Coronary artery (tissue), 2 donors: Measurements from ENCODE around the gene PLEKHJ1.

Experiments used
- DNase-seq: peaks from one replicate; pipeline ENCODE4 v3.0.0-alpha.2; 2017; ENCODE audit warnings: low spot score
- H3K27ac ChIP-seq, 2 donors: fragments of 200-600 bp; sonication (generic); one replicate each; pipeline ENCODE4 v1.5.1; 2016 to 2019
- H3K4me3 ChIP-seq: fragments of 200-600 bp; sonication (generic); 2 replicates; pipeline ENCODE4 v1.5.1; 2016; ENCODE audit warnings: mild to moderate bottlenecking, moderate library complexity
- TF ChIP-seq, protein P1 (sequence below): fragments of 200-600 bp; sonication (generic); IDR thresholded peaks from one replicate; pipeline ENCODE4 v1.5.1; 2019; ENCODE audit warnings: antibody characterized with exemption

The PLEKHJ1 gene

DNA sequence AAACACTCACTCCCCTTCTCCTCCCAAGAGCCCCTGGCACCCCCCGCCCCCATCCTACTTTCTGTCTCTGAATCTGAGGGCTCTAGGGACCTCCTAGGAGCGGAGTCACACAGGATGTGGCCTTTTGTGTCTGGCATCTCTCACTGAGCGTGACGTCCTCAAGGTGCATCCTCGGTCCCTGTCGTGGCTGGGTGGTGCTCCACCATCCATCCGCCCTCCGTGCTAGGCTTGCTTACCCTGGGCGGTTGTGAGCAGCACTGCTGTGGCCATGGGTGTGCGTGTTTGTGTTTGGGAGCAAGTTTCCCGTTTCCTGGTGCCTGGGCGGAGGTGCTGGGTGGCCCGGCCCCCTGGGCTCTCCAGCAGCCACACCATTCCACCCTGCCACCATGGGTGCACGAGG is 12.2 kb downstream of the PLEKHJ1 start:
- TF ChIP-seq, protein P1, sequence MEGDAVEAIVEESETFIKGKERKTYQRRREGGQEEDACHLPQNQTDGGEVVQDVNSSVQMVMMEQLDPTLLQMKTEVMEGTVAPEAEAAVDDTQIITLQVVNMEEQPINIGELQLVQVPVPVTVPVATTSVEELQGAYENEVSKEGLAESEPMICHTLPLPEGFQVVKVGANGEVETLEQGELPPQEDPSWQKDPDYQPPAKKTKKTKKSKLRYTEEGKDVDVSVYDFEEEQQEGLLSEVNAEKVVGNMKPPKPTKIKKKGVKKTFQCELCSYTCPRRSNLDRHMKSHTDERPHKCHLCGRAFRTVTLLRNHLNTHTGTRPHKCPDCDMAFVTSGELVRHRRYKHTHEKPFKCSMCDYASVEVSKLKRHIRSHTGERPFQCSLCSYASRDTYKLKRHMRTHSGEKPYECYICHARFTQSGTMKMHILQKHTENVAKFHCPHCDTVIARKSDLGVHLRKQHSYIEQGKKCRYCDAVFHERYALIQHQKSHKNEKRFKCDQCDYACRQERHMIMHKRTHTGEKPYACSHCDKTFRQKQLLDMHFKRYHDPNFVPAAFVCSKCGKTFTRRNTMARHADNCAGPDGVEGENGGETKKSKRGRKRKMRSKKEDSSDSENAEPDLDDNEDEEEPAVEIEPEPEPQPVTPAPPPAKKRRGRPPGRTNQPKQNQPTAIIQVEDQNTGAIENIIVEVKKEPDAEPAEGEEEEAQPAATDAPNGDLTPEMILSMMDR = no peak
- Histone ChIP-seq H3K4me3 (no peak overlapping the region), H3K27ac (no peak overlapping the region)

DNA sequence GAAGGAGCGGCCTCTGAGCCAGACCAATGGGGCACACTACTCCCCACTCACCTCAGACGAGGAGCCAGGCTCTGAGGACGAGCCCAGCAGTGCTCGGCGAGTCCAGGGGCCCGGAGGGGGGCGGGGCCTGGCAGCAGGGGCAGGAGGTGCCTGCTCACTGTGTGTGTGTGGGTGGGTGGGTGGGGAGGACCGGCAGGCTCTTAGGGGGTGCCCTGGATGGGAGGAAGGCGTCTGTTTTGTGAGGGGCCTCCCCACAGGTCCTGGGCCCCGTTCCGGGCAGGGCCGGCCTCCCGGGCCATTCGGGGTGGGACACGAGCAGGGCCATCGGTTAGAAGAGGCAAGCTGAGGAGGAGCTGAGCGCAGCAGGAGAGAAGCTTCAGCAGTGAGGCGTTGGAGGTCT is 12.7 kb downstream of the PLEKHJ1 start:
- Histone ChIP-seq H3K4me3 (no peak overlapping the region), H3K27ac (no peak overlapping the region)
- TF ChIP-seq, protein P1 = no peak
- DNase-seq = no peak

More for the DNA sequence above, 12.2 kb downstream of the PLEKHJ1 start:
- no peak for DNase-seq

DNA sequence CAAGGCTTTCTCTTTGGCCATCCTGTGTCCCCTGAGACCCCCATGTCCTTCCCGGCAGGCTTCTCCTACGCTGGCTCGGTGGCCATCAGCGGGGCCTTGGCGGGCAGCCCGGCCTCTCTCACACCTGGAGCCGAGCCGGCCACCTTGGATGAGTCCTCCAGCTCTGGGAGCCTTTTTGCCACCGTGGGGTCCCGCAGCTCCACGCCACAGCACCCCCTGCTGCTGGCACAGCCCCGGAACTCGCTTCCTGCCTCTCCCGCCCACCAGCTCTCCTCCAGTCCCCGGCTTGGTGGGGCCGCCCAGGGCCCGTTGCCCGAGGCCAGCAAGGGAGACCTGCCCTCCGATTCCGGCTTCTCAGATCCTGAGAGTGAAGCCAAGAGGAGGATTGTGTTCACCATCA is 14.2 kb downstream of the PLEKHJ1 start:
- Histone ChIP-seq H3K27ac (peak overlapping the region in 1 of 2 donors; percentile 2), H3K4me3 (no peak overlapping the region)
- DNase-seq = no peak
- TF ChIP-seq, protein P1 = no peak

DNA sequence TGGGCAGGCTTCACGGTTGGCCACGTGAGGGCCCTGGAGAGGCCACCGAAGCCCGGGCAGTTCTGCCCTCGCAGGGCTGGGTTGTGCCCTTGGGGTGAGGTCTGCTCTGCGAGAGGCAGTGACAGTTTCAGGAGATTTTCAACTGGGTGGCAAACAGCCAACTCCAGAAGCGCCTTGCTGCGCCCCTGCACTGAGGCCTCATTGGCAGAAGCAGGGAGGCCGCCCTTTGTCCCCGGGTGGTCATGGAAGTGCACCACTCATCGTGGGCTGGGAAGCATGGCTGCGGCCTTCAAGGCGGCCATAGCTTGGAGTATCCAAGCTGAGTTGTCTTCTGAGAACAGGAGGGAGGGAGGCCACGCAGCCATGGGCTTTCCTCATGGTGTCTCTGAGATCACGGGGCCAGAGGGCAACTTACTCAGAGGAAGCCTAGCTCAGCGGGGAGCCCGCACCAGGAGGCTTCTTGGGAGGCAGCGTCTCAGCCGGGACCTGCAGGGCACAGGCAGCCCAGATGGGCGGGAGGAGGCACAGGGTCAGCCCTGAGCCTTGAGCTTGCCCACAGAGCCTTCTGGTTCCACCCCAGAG is 14.8 kb downstream of the PLEKHJ1 start:
- TF ChIP-seq, protein P1 = no peak
- Histone ChIP-seq H3K27ac (peak overlapping the region in 1 of 2 donors; percentile 2), H3K4me3 (no peak overlapping the region)
- no peak for DNase-seq

DNA sequence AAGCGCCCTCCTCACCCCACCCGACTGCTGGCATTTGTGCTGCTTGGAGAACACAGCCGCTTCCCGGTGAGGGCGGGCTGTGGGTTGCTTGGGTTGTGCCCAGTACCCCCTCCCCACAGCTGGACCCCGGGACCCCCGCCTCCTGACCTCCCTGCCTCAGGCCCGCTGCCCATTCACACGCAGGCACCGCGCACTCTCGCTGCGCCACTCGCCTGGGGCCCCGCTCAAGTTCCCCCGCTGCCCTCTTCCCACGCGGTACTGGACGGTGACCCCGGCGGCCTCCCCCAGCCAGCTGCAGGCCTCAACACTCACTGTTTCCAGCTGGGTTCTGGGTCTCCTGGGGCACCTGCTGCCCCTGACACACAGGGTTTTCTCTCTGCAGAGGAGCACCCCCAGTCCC is 16.4 kb downstream of the PLEKHJ1 start:
- H3K27ac ChIP-seq = no peak overlapping the region

DNA sequence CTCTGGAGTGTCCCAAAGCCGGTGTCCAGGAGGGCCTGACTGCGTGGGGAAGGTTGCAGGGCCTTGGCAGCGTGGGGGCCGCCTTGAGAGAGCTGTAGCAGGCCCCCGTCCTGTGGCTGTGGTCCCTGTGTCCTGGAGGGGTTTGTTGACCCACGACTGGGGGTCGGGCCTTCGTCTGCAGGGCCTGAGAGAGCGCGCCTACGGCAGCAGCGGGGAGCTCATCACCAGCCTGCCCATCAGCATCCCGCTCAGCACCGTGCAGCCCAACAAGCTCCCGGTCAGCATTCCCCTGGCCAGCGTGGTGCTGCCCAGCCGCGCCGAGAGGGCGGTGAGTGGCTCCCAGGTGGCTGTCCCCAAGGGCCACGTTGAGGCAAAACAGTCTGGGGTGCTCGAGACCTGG is 18.5 kb downstream of the PLEKHJ1 start:
- DNase-seq = no peak
- H3K27ac ChIP-seq = no peak overlapping the region
- no peak overlapping the region for H3K4me3 ChIP-seq
- TF ChIP-seq, protein P1 = no peak

More for the DNA sequence above, 16.4 kb downstream of the PLEKHJ1 start:
- DNase-seq = no peak
- no peak overlapping the region for H3K4me3 ChIP-seq
- TF ChIP-seq, protein P1 = no peak
